Hypothalamus (tissue), 51 donors: ENCODE measurements around the gene SH3BP5L.

Experiments used
- DNase-seq, 51 donors: peaks; one replicate each; lab custom pipeline; 2025; lab: John Stamatoyannopoulos, UW

SH3BP5L gene

DNA sequence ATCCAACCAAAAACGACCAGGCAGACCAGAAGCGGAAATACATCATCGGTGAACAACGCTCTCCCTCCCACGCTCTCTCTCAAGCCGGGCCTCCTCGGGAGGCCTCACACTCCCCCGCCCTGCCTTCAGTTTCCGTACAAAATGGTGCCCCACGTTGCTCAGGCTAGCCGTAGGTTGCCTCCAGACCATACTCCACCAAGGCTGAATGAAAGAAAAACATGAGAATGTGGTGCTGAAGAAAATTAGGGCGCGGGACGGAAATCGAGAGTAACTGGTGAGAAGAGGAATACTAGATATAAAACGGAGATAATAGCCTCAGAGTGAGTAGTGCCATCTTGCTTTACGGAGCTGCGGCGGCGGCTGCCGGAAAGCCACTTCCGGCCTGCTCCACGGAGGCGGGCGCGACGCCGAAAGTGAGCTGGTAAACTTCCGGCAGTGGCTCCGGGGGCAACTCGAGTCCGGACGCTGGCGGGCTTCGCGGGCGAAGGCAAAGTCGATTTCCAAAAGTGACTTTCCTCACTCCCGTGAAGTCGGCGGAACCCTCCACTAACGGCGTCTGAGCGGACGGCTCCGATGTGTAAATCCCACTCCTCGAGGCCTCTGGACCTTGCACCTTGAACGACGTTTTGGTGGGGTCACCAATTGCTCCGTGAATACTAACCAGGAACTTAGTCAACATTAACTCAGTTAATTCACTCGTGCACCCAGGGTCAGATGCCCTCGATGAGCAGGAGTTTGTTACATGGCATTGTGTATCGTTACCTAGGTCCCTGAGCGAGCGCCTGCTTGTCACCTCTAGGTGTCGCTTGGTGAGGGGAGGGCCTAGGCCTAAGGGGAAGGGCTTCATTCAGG, at the start of gene SH3BP5L:
Gene SH3BP5L (minus strand): TSS at position 7 of the 852 bp plus-strand sequence. CDS start 980 bp downstream, outside the sequence.
- peak; percentile 60 to 99 (median 93) for DNase-seq

- DNase-seq, result peak in 42 of 51 donors; percentile 19 to 99 (median 64)
Measured at GRCh38 chr1:248873993-248874533, 48.3 kb upstream of the SH3BP5L start.

DNA sequence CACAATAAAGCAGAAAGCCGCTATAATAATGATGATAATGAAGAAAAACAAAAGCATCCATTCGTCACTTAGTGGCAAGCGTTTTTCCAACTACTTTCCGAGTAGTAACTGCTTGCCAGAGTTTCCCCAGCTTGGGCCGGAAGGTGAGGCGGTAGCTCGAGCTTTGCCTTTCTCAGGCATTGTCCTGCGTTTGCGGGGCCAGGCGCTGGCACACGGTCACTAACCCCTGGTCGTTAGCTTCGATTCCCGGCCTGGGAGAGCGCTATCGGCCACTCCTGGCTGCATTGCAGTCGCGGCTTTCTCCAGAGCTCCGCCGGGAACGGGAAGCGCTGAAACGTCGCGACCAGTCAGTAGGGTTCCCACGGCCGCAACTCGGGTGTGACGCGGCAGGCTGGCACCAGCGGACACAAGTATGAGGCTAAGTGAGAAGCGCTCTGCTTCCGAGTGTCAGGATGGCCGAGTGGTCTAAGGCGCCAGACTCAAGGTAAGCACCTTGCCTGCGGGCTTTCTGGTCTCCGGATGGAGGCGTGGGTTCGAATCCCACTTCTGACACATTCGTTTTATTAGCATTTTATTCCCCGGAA, 47.8 kb upstream of the SH3BP5L start:
- DNase-seq, result peak; percentile 59 to 99 (median 91)

GRCh38 chr1:248872752-248873408, 47.2 kb upstream of the SH3BP5L start:
- DNase-seq, result peak in 24 of 51 donors; percentile 15 to 74 (median 40)

DNA sequence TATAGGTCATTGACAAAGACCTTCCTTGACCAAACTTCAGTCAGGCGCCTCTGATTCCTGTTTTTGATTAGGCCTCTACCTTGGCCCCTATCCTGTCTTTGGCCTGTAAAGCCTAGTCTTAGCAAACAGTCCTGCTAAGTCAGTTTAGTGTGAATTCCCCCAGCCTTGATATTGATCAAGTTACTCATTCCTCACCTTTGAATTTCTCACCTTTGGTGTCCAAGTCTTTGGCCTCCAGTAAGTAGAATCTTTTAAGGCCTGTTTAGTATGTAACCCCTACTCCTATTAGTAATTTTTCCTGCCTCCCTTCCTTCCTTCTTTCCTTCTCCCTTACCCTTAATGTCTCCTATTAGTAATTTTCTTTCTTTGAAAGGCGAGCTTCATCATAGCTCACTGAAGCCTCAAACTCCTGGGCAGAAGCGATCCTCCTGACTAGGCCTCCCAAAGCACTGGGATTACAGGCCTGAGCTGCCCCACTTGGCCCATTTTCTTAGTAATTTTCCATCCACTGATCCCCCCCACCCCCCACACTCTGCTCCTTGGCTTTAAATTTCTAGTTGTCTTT, 46.2 kb upstream of the SH3BP5L start:
- DNase-seq, result no peak

GRCh38 chr1:248862998-248863881, 37.5 kb upstream of the SH3BP5L start:
- DNase-seq, result peak in 47 of 51 donors; percentile 24 to 84 (median 66)

GRCh38 chr1:248862695-248862997, 36.9 kb upstream of the SH3BP5L start:
- no peak for DNase-seq

DNA sequence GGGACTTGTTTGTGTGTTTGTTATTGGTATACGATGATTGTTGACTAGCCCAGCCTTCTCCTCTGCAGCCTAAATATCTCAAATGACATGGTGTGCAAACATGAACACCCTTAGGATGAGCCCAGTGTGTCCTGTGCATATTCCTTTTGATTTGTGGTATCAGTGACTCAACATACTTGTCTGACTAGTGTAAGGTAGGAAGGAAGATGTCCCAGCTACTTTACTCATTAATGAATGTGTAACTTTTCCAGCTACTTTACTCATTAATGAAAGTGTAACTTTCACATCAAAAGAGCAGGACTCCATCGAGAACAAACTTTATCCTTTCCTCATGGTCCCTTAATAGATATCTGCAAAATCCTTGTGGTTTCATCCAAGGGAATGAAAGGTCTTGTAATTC, 35.9 kb upstream of the SH3BP5L start:
- no peak for DNase-seq

DNA sequence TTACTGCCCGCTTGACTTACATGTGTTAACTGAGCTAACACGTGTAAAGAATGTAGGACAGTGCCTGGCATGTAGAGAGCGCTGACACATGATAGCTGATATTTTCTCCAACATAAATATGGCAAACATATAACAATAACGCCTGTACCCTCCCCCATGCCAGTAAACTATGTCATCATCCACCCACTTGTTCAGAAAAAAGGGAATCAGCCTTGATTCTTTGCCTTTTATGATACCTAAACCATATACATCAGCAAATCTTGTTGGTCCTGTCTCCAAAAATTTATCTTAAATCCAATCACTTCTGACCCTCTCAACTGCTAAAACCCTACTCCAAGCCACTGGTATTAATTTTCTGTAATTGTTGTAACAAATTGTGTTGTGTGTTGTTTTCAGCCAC, 34.3 kb upstream of the SH3BP5L start:
- DNase-seq, result no peak

- DNase-seq, result peak; percentile 80 to 98 (median 93)
Measured at GRCh38 chr1:248858891-248859889, 33.5 kb upstream of the SH3BP5L start, which contains the start of gene ZNF692. ZNF692 (minus strand) TSS chr1:248859085; CDS start chr1:248858309, 776 bp downstream.

DNA sequence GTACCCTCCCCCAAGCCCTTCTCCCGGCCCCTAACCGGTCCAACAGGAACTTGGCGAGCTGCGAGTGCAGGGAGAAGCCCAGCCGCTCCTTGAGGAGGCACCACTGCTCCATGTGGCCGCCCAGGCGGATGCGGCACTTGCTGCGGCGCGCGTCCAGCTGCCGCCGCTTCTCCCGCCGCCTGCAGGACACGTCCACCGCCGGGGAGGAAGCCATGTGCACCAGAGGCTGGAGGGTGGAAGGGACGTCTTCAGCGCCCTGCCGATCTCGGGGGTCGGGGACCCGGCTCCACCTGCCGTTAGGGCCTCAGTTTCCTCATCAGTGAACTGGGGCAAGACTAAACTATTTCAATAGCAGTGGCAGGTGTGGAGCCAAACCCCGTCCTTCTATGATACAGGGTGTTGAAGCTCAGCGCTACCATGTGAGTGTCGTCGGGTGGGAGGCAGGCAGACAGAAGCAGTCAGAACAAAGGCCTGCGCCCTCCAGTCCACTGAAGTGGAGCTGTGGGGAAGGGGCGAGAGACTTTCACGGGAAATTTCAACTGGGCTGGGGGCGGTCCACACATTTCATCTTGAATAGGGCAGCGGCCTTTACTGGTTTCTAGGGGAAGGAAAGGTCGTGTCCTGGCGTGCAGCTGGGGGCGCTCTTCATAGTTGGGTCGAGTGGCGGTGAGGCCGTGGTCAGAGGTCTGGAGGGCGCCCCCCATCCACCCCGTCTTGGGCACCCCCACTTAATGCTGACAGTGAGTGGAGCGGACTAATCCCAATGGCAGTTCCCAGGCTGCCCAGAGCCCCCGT, 32.6 kb upstream of the SH3BP5L start:
- DNase-seq, result peak in 28 of 51 donors; percentile 15 to 92 (median 42)

- DNase-seq, result no peak
Measured at GRCh38 chr1:248857749-248858095, 32.0 kb upstream of the SH3BP5L start.

DNA sequence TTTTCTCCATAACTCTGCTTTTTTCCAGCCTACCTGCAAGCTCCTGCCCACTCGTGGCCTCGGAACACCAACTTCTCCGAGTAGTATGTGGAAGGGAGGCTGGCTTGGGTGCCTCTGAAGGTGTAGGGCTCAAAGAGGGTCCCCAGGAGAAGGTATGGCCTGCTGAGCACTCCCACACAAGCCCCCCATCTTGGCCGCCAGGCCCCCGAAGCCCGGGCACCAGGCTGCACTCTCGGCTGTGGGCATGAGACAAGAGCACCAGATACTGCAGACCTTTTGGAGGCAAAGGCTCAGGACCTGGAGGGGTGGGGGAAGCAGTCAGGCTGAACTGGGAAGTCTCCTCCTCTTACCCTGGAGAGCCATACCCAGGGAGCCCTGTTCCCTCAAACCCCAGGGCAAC, 31.5 kb upstream of the SH3BP5L start:
- DNase-seq, result no peak

- DNase-seq, result no peak
Measured at GRCh38 chr1:248856176-248856575, 30.5 kb upstream of the SH3BP5L start.

GRCh38 chr1:248855580-248855979, 29.9 kb upstream of the SH3BP5L start:
- no peak for DNase-seq

- DNase-seq, result no peak
Measured at GRCh38 chr1:248853663-248854375, 28.1 kb upstream of the SH3BP5L start.
